NCI-H345 (cell line): ENCODE measurements around the gene LRRK1.

Experiments
- DNase-seq: peaks from one replicate; lab custom pipeline; 2025; lab: John Stamatoyannopoulos, UW

The LRRK1 gene

DNA sequence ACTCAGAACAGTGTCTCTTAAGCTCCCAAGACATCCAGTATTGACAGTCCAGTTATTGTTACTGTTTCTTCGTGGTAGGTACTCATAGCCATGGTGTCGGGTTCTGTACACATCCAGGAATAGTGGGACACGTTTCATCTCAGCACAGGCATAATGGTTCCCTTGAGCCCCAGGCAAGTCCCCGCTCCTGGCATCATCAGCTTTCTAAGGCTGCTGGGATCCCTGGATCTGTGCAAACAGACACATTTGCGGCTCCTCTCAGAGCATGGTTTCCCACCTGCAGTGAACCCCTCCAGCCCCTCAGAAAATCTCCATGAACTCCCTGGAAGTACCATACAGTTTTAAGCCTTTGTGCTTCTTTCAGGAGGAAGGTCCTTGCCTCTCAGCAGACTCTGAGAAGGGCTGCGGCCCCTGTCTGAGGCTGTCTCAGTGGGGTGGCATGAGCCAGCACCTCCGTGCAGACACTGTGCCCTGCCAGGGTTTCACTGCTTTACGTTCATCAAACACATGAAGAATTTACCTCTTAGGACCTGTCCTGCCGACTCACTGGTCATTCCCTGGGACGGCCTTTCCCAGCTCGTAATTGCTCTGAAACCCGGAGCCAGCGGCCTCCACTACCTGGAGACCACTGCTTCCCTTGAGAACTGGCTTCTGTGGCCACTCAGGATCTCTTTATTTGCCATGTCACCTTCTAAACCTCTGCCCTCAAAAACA, 124.9 kb downstream of the LRRK1 start:
- DNase-seq: no peak

DNA sequence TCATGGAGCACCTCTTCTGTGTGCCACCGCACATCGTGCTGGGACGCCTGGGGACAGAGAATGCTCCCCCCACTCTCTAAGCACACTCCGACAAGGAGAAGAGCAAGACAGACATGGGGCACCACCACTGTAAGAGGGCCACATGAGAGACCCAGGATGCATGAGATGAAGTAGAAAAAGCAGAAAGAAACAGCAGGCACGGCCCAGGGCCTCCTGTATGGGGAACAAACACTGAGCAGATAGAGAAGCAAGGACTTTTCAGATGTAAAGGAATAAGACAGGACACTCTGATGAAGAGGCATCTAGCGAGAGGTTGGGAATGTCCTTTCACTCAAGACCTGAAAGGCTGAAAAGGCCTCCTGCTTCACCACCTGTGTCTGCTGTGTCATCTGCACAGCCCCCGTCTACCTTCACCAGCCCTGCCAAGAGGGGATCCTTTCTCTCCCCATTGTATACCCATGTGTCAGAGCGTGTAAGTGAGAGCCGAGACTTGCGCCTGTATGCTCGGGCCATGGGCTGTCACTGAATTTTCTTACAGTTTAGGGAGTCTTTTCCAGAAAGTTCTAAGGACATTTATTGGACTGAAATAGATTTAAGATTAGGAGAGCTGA, 125.6 kb downstream of the LRRK1 start:
- no peak for DNase-seq

GRCh38 chr15:101045236-101045646, 126.1 kb downstream of the LRRK1 start:
- DNase-seq: no peak

GRCh38 chr15:101045835-101046691, 126.9 kb downstream of the LRRK1 start:
- no peak for DNase-seq

GRCh38 chr15:101046826-101047225, 127.7 kb downstream of the LRRK1 start:
- DNase-seq: no peak

DNA sequence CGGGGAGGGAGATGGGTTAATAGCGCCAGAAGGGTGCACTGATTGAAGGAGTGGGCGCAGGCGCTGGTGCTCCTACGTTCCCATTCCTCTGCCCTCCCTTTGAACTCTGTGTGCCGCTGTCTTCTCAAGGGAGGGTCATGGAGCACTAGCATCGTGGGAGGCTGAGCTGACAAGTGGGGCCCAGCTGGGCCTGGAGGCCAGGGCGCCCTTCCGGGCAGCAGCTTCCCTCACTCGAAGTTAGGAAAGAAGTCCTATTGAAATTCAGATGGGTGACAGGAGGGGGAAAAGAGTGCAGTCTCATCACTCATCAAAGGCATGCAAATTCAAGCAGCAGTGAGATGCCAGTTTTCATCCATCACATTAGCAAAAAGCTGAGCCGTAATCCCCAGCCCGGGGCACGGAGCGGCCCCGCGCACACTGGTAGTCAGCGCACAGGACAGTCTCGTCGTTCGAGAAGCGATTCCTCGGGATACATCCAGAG, 128.2 kb downstream of the LRRK1 start:
- DNase-seq: no peak

DNA sequence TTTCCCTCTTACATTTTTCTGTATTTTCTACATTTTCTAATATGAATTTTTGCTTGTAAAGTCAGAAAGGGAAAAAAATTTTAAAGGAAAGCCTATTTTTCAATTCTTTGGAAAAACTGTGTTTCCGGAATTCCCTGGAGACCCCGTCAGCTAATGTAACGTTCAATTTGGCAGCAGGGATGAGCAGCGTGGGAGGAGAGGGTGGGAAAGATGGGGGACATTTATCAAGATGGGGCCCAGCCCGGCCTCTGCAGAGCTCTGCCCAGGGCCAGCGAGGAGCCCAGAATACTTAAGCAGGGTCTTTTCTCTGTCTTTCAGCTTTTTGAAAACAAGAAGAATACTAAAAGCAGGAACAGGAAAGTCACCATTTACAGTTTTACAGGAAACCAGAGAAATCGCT, 129.0 kb downstream of the LRRK1 start:
- DNase-seq: no peak

DNA sequence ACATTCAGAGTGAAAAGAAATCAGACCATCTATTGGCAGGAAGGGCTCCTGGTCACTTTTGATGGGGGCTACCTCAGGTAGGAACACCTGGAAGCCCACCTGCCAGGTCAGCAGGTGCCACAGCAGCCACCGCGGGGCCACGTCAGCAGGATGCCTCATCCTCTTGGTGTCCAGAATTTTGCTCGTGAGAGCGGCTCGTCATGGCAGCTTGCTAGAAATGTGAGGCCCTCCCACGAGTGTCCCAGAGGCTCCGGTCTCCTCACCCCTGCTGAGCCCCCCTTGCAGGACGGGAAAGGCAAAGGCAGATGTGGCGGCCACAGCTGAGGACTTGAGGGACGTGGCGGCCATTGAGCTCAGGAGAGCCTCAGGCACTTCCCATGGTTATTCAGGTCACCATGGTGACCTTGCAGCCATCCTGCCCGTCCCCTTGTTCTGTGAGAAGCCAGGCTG, 129.4 kb downstream of the LRRK1 start:
- DNase-seq: no peak

GRCh38 chr15:101049282-101049681, 130.1 kb downstream of the LRRK1 start:
- no peak for DNase-seq

- DNase-seq: no peak
These were observed 130.9 kb downstream of the LRRK1 start for GRCh38 chr15:101049856-101050622.

DNA sequence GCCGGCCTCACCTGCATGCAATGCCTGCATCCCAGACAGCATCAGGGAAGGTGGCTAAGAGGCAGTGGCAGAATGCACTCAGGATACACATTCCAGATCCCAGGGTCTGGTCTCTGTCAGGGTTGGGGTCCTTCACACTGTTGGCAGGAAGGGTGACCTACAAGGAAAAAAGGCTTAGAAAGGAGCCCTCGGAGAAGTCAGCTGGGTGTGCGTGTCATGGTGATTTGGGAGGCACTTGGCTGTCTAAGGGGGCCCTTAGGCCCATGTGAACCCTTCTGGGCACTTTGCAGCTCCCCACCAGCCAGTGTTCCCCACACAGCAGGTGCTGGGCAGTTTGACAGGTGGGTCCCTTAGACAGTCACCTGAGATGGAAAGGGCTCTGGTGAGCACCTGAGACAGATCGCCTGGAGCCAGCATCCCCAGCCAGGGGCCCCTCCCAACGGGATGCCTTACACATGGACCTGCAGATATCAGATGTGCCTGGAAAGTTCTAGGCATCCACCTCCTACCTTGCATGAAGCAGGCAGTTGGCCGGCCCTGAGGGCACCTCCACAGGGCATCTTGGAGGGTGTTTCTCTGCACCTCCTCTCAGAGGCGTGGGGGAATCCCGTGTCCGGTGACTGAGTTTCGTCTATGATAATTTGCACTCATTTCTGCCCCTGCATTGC, 131.6 kb downstream of the LRRK1 start:
- no peak for DNase-seq

- DNase-seq: no peak
These were observed 132.3 kb downstream of the LRRK1 start for GRCh38 chr15:101051291-101052030.

DNA sequence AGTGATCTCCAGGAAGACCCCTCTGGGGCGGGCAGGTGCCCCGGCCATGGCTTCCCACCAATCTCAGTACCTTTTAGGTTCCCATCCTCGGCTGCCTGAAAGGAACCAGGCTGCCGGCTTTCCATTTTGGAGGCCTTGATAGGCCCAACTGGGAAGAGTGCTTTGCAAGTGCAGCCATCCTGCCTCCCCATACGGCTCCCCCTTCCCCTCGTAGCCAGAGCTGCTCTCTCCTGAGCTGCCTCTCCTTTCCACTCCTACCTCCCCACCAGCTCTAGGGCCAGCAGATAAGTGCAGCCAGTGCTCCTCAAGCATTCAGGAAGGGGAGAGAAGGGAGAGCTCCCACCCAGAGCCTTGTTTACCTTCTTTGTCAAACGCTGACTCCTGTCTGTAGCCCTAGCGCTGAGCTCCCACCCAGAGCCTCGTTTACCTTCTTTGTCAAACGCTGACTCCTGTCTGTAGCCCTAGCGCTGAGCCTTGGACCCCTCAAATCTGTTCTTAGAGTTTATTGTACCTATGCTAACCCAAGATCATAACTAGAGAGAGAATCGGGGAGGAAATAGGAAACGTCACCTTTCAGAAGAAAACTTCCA, 133.0 kb downstream of the LRRK1 start:
- no peak for DNase-seq

- no peak for DNase-seq
These were observed 133.5 kb downstream of the LRRK1 start for GRCh38 chr15:101052681-101053121.

DNA sequence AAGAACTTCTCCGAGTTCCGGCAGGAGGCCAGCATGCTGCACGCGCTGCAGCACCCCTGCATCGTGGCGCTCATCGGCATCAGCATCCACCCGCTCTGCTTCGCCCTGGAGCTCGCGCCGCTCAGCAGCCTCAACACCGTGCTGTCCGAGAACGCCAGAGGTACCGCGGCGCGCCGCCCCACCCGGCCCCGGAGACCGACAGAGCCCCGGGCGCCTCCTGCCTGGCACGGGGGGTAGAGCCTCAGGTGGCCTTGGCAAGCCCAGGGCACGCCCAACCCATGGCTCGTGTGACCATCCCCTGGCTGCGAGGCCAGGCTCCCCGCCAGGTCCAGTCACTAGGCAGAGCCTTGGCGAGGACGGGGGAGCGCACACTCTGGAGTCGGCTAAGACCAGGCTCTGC, 134.1 kb downstream of the LRRK1 start:
- DNase-seq: no peak

- no peak for DNase-seq
These were observed 135.0 kb downstream of the LRRK1 start for GRCh38 chr15:101054116-101054515.

DNA sequence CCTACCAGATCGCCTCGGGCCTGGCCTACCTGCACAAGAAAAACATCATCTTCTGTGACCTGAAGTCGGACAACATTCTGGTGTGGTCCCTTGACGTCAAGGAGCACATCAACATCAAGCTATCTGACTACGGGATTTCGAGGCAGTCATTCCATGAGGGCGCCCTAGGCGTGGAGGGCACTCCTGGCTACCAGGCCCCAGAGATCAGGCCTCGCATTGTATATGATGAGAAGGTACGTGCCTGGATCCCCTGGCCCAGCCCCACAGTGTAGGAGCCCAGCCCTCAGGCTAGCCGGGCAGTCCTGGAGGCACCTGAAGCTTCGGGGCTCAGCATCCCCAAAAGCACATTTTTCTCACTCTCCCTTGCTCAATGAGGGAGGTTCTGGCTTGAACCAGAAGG, 135.8 kb downstream of the LRRK1 start:
- no peak for DNase-seq

- DNase-seq: no peak
These were observed 136.3 kb downstream of the LRRK1 start for GRCh38 chr15:101055411-101055810.

DNA sequence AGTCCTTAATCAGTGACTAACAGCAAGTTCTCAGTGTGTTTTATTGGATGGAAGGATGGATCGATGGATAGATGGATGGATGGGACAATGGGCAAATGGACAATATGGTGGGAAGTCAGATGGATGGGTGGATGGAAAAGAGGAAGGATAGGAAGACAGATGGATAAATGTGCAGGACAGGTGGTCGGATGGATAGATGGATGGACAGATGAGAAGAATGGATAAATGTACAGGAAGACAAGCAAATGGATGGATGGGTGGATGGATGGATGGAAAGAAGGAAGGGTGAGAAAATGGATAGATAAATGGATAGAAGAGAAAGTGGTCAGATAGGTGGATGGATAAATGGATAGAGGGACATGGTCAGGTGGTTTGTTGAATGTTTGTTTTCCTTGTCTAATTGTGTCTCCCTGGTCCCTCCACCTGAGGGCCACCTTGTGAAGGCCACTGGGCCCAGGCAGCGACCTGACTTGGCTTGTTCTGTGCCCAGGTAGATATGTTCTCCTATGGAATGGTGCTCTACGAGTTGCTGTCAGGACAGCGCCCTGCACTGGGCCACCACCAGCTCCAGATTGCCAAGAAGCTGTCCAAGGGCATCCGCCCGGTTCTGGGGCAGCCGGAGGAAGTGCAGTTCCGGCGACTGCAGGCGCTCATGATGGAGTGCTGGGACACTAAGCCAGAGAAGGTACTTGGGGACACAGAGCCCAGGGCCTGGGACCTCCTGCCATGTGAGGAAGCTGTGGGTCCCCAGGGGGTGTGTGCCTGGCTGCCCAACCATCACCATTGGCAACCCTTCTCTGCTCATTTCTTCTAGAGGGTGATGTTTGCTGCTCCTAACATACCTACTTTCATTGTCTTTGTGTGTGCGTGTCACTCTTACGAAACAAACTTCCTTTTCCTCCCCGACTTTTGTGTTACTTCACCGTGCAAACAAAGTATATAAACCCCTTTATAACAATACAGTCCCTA, 137.5 kb downstream of the LRRK1 start:
- no peak for DNase-seq
